ENCODE data around the gene OTUB1.
A peak's percentile ranks its signal among the peaks of the same experiment; 100 is the strongest.

Gene OTUB1

GRCh38 chr11:63941901-63942300 is 44.3 kb upstream of the OTUB1 start:
- no peak for DNase-seq (ENCODE audit: extremely low spot score)
- ChIA-PET CTCF (interaction anchor here (0.6 to 7.0 kb wide), 4 partner anchors 10 to 105 kb away, joined by 3 to 129 read pairs (median 4); partner anchors contain the start of gene MARK2), POLR2A (no interaction called here)
- no peak for TF ChIP-seq CTCF (IDR thresholded peaks at IDR 0.05; ENCODE audit: control extremely low read depth, extremely low read depth, low read depth, missing control alignments)

- ChIA-PET CTCF (interaction anchor here (1.1 to 7.0 kb wide), 5 partner anchors 9 to 175 kb away, joined by 3 to 129 read pairs (median 4); partner anchors contain the start of gene MARK2), POLR2A (no interaction called here)
- TF ChIP-seq CTCF (IDR thresholded peaks at IDR 0.05; ENCODE audit: control extremely low read depth, extremely low read depth, low read depth, missing control alignments), result no peak
- no peak for DNase-seq (ENCODE audit: extremely low spot score)
These were observed 43.4 kb upstream of the OTUB1 start for GRCh38 chr11:63942803-63943202.

GRCh38 chr11:63944987-63945386 is 41.3 kb upstream of the OTUB1 start:
- POLR2A ChIA-PET, result interaction anchor here (0.6 kb wide), 2 partner anchors 32 to 239 kb away, joined by 4 to 6 read pairs; no protein-coding TSS in a partner anchor
- CTCF ChIA-PET, result interaction anchor here (0.6 to 7.0 kb wide), 17 partner anchors 11 to 177 kb away, joined by 3 to 129 read pairs (median 6); partner anchors contain the start of genes MARK2 and ZFTA
- TF ChIP-seq CTCF (IDR thresholded peaks at IDR 0.05; ENCODE audit: control extremely low read depth, extremely low read depth, low read depth, missing control alignments), result no peak
- DNase-seq (ENCODE audit: extremely low spot score), result no peak

- CTCF ChIA-PET, result interaction anchor here (0.7 to 7.0 kb wide), 24 partner anchors 9 to 196 kb away, joined by 3 to 129 read pairs (median 5); partner anchors contain the start of genes MARK2, RCOR2 and ZFTA
- peak; percentile 64 for DNase-seq (ENCODE audit: extremely low spot score)
- POLR2A ChIA-PET, result no interaction called here
- peak; percentile 76 for TF ChIP-seq CTCF (IDR thresholded peaks at IDR 0.05; ENCODE audit: control extremely low read depth, extremely low read depth, low read depth, missing control alignments)
These were observed 40.6 kb upstream of the OTUB1 start for GRCh38 chr11:63945477-63946163.

- no peak for TF ChIP-seq CTCF (IDR thresholded peaks at IDR 0.05; ENCODE audit: control extremely low read depth, extremely low read depth, low read depth, missing control alignments)
- peak; percentile 65 for DNase-seq (ENCODE audit: extremely low spot score)
- ChIA-PET CTCF (interaction anchor here (0.7 to 4.5 kb wide), 11 partner anchors 10 to 184 kb away, joined by 3 to 23 read pairs (median 4); partner anchors contain the start of gene ZFTA), POLR2A (interaction anchor here (0.6 kb wide), 1 partner anchor 13 kb away, joined by 4 read pairs; the partner anchor contains the start of gene NAA40)
These were observed 34.3 kb upstream of the OTUB1 start for GRCh38 chr11:63951779-63952536.

GRCh38 chr11:63952570-63952969 is 33.7 kb upstream of the OTUB1 start:
- no peak for DNase-seq (ENCODE audit: extremely low spot score)
- TF ChIP-seq CTCF (IDR thresholded peaks at IDR 0.05; ENCODE audit: control extremely low read depth, extremely low read depth, low read depth, missing control alignments), result no peak
- ChIA-PET POLR2A (no interaction called here), CTCF (interaction anchor here (0.7 to 4.5 kb wide), 9 partner anchors 9 to 185 kb away, joined by 3 to 23 read pairs (median 5); partner anchors contain the start of gene ZFTA)

Data from GM10248 (cell line).